SK-N-MC (cell line): ENCODE measurements around the gene KCNJ18.
"Not testable (repeated sequence)": the region's sequence is repeated elsewhere in the genome, so short reads cannot be mapped to it uniquely, and the experiment has no call there.

Experiments
- EZH2 ChIP-seq: fragments of 200-600 bp; sonication (generic); IDR thresholded peaks from one replicate; pipeline ENCODE4 v1.6.1; 2017; ENCODE audit warnings: antibody characterized with exemption
- FOXP2 ChIP-seq: optimal IDR thresholded peaks from 2 replicates; pipeline ENCODE3; 2011; ENCODE audit warnings: mild to moderate bottlenecking, moderate library complexity; ENCODE audit not compliant: insufficient read depth; ENCODE audit errors: extremely low read length, control extremely low read depth
- POLR2AphosphoS5 ChIP-seq: IDR thresholded peaks from 2 replicates; pipeline ENCODE4 v1.6.1; 2012; ENCODE audit warnings: mild to moderate bottlenecking, low read depth, low read length, borderline replicate concordance

DNA sequence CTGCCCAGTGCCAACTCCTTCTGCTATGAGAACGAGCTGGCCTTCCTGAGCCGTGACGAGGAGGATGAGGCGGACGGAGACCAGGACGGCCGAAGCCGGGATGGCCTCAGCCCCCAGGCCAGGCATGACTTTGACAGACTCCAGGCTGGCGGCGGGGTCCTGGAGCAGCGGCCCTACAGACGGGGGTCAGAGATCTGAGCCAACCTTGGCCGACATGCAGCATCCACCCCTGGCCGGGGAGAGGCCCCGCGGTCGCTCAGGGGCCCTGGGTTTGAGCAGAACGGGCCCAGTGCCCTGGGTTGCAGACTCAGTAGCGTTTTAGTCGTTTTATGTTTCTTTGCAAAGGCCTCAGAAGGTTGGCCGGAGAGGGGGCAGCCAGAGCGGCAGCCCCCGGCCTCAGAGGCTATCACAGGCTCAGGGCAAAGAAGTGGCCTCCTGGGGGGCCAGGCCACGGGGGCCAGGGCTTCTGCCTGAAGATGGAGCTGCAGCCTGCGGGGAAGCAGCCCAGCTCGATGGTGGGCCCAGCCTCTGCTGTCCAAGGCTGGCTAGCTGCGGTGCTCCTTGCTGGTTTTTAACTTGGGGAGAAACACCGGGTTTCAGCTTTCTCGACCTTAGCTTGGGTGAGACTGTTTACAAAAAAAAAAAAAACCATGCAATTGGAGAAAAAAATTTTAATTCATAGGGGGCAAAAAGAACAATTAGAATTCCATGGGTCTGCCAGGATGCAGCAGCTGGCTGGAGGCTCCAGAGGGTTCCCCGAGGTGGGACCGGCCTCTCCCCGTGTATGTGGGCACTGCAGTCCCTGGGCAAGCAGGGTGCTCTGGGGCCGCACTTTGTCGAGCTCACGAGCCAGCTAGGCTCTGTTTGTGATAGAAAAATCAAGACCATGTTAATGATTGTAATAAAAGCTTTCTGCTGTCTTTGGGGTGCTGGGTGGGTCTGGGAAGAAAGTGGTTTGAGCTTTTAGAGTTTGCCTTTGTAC lies 11.9 kb downstream of the KCNJ18 start:
- not testable (repeated sequence) for TF ChIP-seq POLR2AphosphoS5, EZH2, FOXP2
